Spleen (tissue), 11 donors: ENCODE measurements around the gene OPCML. TPM values are rescaled to one million over a fixed set of nuclear protein-coding genes. Genes with fewer than 3 reads are reported as not detected.

Experiments used
- DNase-seq: peaks from one replicate; pipeline ENCODE4 v3.0.0-alpha.2; 2020
- H3K27ac ChIP-seq, 8 donors: fragments of 200-600 bp; sonication (generic) in 7 of 8; 1 replicate in 4 of 8; 2 replicates in 4 of 8; pipeline versions ENCODE4 v1.5.0 to v1.8.0; 2016 to 2021; ENCODE audit warnings: inconsistent platforms in 4 of 8, mild to moderate bottlenecking in 4 of 8, moderate library complexity in 1 of 8
- H3K27me3 ChIP-seq, 7 donors: fragments of 200-600 bp; sonication (generic) in 6 of 7; replicated peaks in 1 of 7; 1 replicate in 4 of 7; 2 replicates in 3 of 7; pipeline versions ENCODE4 v1.5.0 to v1.8.0; 2016 to 2021; ENCODE audit warnings: inconsistent platforms in 3 of 7, mild to moderate bottlenecking in 1 of 7
- H3K36me3 ChIP-seq, 6 donors: fragments of 200-600 bp; sonication (generic) in 5 of 6; 1 replicate in 4 of 6; 2 replicates in 2 of 6; pipeline versions ENCODE4 v1.5.0 to v1.8.0; 2016 to 2021; ENCODE audit warnings: inconsistent platforms in 2 of 6
- H3K4me1 ChIP-seq, 6 donors: fragments of 200-600 bp; sonication (generic) in 5 of 6; 1 replicate in 3 of 6; 2 replicates in 3 of 6; pipeline versions ENCODE4 v1.5.0 to v1.8.0; 2016 to 2021; ENCODE audit warnings: inconsistent platforms in 3 of 6
- H3K4me3 ChIP-seq, 8 donors: fragments of 200-600 bp; sonication (generic) in 7 of 8; 1 replicate in 4 of 8; 2 replicates in 4 of 8; pipeline versions ENCODE4 v1.5.0 to v1.8.0; 2016 to 2021; ENCODE audit warnings: inconsistent platforms in 4 of 8, mild to moderate bottlenecking in 4 of 8, moderate library complexity in 2 of 8
- H3K9me3 ChIP-seq, 8 donors: fragments of 200-600 bp; sonication (generic) in 7 of 8; 1 replicate in 4 of 8; 2 replicates in 4 of 8; pipeline versions ENCODE4 v1.5.0 to v1.8.0; 2016 to 2021; ENCODE audit warnings: inconsistent platforms in 4 of 8
- CTCF ChIP-seq, 11 experiments: fragments of 200-600 bp in 7 of 11; fragments of 450-650 bp in 4 of 11; sonication (generic) in 4 of 11; IDR thresholded peaks in 8 of 11; conservative IDR thresholded peaks in 3 of 11; 1 replicate in 7 of 11; 2 replicates in 4 of 11; pipeline versions ENCODE4 v1.4.0 to v1.8.0; 2016 to 2021; ENCODE audit warnings: antibody characterized with exemption in 11 of 11, inconsistent platforms in 4 of 11, mild to moderate bottlenecking in 1 of 11
- POLR2A ChIP-seq, 3 donors: fragments of 450-650 bp; IDR thresholded peaks; one replicate each; pipeline ENCODE4 v1.5.1; 2017; ENCODE audit warnings: antibody characterized with exemption in 3 of 3, mild to moderate bottlenecking in 1 of 3
- POLR2AphosphoS5 ChIP-seq, 3 donors: sonication (generic); formaldehyde crosslinking; IDR thresholded peaks; one replicate each; pipeline ENCODE4 v1.5.1; 2017; ENCODE audit warnings: antibody characterized with exemption in 3 of 3
- WGBS, 5 donors: extraction: QIAGEN DNeasy Blood & Tissue Kit in 3 of 5; methylation state at CpG; one replicate each; pipeline versions ENCODE4 v1.1.5 to v1.1.7; 2013 to 2018; 5-methylcytosine and 5-hydroxymethylcytosine counted together
- intact Hi-C: fragments of 100-400 bp; cut with DNase I; formaldehyde crosslinking; loops from one replicate; pipeline ENCODE4 v1.15.0; 2023; ENCODE audit warnings: low total_unique reads
- polyA plus RNA-seq, 3 donors: library from polyadenylated mRNA; stranded (reverse); fragments of 200-250 nt; gene quantifications; one replicate each; pipeline ENCODE4 v1.2.1, GENCODE V29; 2013
- total RNA-seq, 7 donors: library from RNA; depleted of rRNA in 3 of 7; stranded (reverse); fragments of >200 nt in 3 of 7; fragmentation: NEBNext Ultra II Directional in 4 of 7; extraction: Animal tissue kit (Norgen Biotek cat#: 25700) in 4 of 7; gene quantifications; one replicate each; pipeline versions ENCODE4 v1.1.0 to v1.2.1, GENCODE V29; 2016 to 2021
- donor health status: healthy with polysubstance abuse.
- donor health status: DM: no; HTN: no; CAD: no; lungs with moderate emphysema.
- donor health status: DM: no; HTN: no; CAD: no.
- donor health status: Bipolar disorder and iron deficiency.
- donor health status: healthy.
- donor health status: DM: no; HTN: no; CAD: no.
- donor health status: DM: yes; HTN: yes; CAD: no.

The OPCML gene
- total and polyA plus RNA-seq, 10 donors = 0.09 to 10.7 (median 3.1) TPM

GRCh38 chr11:132439711-132440255 is 1092.5 kb downstream of the OPCML start:
- 73 to 82% (median 80%) methylated on average over 5 of the region's 5 CpGs for WGBS, 5 donors
- H3K36me3 ChIP-seq = no peaks in the 10 kb centered on the region
- intact Hi-C loops = no loop called here

DNA sequence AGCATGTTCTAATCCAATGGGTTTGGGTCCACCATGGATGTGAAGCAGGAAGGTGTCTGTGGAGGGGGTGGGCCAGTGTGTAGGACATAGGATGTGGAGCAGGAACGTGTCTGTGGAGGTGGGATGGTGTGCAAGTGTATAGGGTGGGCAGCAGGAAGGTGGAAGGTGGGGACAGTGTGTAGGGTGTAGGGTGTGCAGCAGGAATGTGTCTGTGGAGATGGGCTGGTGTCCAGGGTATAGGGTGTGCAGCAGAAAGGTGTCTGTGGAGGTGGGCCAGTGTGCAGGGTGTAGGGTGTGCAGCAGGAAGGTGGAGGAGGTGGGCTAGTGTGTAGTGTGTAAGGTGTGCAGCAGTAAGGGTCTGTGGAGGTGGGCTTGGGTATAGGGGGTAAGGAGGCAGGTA is 1093.9 kb downstream of the OPCML start:
- Histone ChIP-seq H3K27ac (no peak overlapping the region), H3K9me3 (peaks cover 0 to 7% (median 0%) of the 10 kb centered on the region in 8 donors), H3K36me3 (no peaks in the 10 kb centered on the region), H3K4me1 (no peaks in the 10 kb centered on the region), H3K27me3 (no peaks in the 10 kb centered on the region), H3K4me3 (no peak overlapping the region)
- intact Hi-C loops = no loop called here
- TF ChIP-seq CTCF (IDR thresholded peaks at IDR 0.05 in 8 of 11, conservative IDR thresholded peaks at IDR 0.05 in 3 of 11) (no peak), POLR2A (IDR thresholded peaks at IDR 0.05) (no peak), POLR2AphosphoS5 (IDR thresholded peaks at IDR 0.05) (no peak)
- 44 to 74% (median 61%) methylated on average over 1 of the region's 1 CpG for WGBS, 5 donors
- DNase-seq = no peak

More at GRCh38 chr11:132439711-132440255, 1092.5 kb downstream of the OPCML start:
- Histone ChIP-seq H3K27ac (no peak overlapping the region), H3K4me1 (no peaks in the 10 kb centered on the region), H3K9me3 (peaks cover 0 to 7% (median 0%) of the 10 kb centered on the region in 8 donors), H3K4me3 (no peak overlapping the region), H3K27me3 (no peaks in the 10 kb centered on the region)
- TF ChIP-seq CTCF (IDR thresholded peaks at IDR 0.05 in 8 of 11, conservative IDR thresholded peaks at IDR 0.05 in 3 of 11) = no peak
- TF ChIP-seq POLR2A (IDR thresholded peaks at IDR 0.05) = no peak
- TF ChIP-seq POLR2AphosphoS5 (IDR thresholded peaks at IDR 0.05) = no peak
- DNase-seq = no peak

- intact Hi-C loops = no loop called here
- no peak for TF ChIP-seq POLR2A (IDR thresholded peaks at IDR 0.05)
- no peak for TF ChIP-seq CTCF (IDR thresholded peaks at IDR 0.05 in 8 of 11, conservative IDR thresholded peaks at IDR 0.05 in 3 of 11)
- TF ChIP-seq POLR2AphosphoS5 (IDR thresholded peaks at IDR 0.05) = no peak
- Histone ChIP-seq H3K36me3 (no peaks in the 10 kb centered on the region), H3K4me1 (peaks cover 0 to 1% (median 0%) of the 10 kb centered on the region in 6 donors), H3K4me3 (no peak overlapping the region), H3K27me3 (no peaks in the 10 kb centered on the region), H3K9me3 (no peaks in the 10 kb centered on the region), H3K27ac (no peak overlapping the region)
- WGBS, 5 donors = 40 to 52% (median 45%) methylated on average over 14 of the region's 14 CpGs
- no peak for DNase-seq
These were observed 1101.8 kb downstream of the OPCML start for GRCh38 chr11:132430429-132431062.

GRCh38 chr11:132429685-132430084 is 1102.6 kb downstream of the OPCML start:
- intact Hi-C loops = no loop called here
- peaks cover 0 to 5% (median 0%) of the 10 kb centered on the region in 6 donors for H3K4me1 ChIP-seq
- no peaks in the 10 kb centered on the region for H3K27me3 ChIP-seq
- no peak overlapping the region for H3K27ac ChIP-seq
- WGBS, 5 donors = 81 to 91% (median 86%) methylated on average over 8 of the region's 8 CpGs
- no peak for DNase-seq
- H3K9me3 ChIP-seq = no peaks in the 10 kb centered on the region
- H3K4me3 ChIP-seq = no peak overlapping the region
- H3K36me3 ChIP-seq = no peaks in the 10 kb centered on the region
- TF ChIP-seq POLR2AphosphoS5 (IDR thresholded peaks at IDR 0.05) (no peak), POLR2A (IDR thresholded peaks at IDR 0.05) (no peak), CTCF (IDR thresholded peaks at IDR 0.05 in 8 of 11, conservative IDR thresholded peaks at IDR 0.05 in 3 of 11) (no peak)
